PC-3 (cell line): ENCODE results near the gene CHCHD10.

ENCODE experiments used
- EZH2phosphoT487 ChIP-seq: fragments of 300-600 bp; sonication (generic); IDR thresholded peaks from 2 replicates; pipeline ENCODE4 v1.6.1; 2018; ENCODE audit warnings: mild to moderate bottlenecking, antibody characterized with exemption, low read length, borderline replicate concordance
- TF ChIP-seq, protein P1 (sequence below): fragments of 300-600 bp; sonication (generic); conservative IDR thresholded peaks from 2 replicates; pipeline ENCODE4 v1.5.1; 2017; ENCODE audit warnings: antibody characterized with exemption, low read depth, mild to moderate bottlenecking, low read length

- TF ChIP-seq, protein P1, sequence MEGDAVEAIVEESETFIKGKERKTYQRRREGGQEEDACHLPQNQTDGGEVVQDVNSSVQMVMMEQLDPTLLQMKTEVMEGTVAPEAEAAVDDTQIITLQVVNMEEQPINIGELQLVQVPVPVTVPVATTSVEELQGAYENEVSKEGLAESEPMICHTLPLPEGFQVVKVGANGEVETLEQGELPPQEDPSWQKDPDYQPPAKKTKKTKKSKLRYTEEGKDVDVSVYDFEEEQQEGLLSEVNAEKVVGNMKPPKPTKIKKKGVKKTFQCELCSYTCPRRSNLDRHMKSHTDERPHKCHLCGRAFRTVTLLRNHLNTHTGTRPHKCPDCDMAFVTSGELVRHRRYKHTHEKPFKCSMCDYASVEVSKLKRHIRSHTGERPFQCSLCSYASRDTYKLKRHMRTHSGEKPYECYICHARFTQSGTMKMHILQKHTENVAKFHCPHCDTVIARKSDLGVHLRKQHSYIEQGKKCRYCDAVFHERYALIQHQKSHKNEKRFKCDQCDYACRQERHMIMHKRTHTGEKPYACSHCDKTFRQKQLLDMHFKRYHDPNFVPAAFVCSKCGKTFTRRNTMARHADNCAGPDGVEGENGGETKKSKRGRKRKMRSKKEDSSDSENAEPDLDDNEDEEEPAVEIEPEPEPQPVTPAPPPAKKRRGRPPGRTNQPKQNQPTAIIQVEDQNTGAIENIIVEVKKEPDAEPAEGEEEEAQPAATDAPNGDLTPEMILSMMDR = no peak
- no peak for TF ChIP-seq EZH2phosphoT487
Measured at GRCh38 chr22:23786752-23787599, 19.2 kb upstream of the CHCHD10 start, which contains the start of gene SMARCB1.
